ENCODE data around the gene RUVBL2.

DNA sequence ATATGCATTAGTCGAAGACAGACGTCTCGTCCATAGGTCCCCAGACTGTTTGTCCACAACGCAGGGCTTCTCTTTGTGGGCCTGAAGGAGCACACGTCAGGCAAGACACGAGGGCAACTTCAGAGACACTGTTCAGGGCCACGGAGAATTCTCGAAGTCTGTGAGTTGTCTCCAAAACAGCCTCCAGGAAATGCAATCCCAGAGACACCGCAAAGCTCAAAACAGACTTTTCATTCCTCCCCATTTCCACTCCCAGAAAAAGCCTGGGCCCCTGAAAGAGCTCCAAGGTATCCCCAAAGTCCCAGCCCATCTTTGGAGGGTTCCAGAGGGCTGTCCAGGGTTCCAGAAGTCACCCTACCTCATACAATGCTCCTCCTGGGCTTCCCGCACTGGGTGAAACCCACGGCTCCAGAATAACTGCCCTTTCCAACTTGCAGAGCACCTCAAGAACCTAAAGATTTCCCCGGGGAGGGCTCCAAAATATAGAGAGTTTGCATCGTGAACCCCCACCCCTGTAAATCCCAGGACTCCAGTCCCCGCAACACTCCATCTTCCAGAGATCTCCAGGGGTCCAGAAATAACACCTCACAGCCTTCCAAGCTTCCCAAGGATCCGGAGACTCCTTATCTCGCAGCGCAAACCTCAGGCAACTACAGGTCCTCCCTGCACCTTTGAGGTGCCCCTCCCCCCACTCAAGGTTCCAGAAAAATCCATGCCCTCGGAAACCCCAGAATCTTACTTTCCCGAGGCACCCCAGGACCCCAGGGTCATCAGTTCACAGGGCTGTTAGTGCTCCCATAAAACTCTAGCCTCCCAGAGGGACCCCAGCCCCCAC, 29.3 kb upstream of the RUVBL2 start:
- TF ChIP-seq, protein P1, sequence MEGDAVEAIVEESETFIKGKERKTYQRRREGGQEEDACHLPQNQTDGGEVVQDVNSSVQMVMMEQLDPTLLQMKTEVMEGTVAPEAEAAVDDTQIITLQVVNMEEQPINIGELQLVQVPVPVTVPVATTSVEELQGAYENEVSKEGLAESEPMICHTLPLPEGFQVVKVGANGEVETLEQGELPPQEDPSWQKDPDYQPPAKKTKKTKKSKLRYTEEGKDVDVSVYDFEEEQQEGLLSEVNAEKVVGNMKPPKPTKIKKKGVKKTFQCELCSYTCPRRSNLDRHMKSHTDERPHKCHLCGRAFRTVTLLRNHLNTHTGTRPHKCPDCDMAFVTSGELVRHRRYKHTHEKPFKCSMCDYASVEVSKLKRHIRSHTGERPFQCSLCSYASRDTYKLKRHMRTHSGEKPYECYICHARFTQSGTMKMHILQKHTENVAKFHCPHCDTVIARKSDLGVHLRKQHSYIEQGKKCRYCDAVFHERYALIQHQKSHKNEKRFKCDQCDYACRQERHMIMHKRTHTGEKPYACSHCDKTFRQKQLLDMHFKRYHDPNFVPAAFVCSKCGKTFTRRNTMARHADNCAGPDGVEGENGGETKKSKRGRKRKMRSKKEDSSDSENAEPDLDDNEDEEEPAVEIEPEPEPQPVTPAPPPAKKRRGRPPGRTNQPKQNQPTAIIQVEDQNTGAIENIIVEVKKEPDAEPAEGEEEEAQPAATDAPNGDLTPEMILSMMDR (IDR thresholded peaks at IDR 0.05), result no peak
- TF ChIP-seq POLR2A (IDR thresholded peaks at IDR 0.05), result no peak
- no peak for TF ChIP-seq POLR2AphosphoS5 (IDR thresholded peaks at IDR 0.05)
